Stimulated activated CD4-positive, alpha-beta T cell treated with anti-CD3 and anti-CD28 coated beads, Interleukin-12 subunit alpha, Interleukin-12 subunit beta, amount 100 ng/mL, for 48 hours (primary cell): Measurements from ENCODE around the gene PARP2.
"Not testable (repeated sequence)": the region's sequence is repeated elsewhere in the genome, so short reads cannot be mapped to it uniquely, and the experiment has no call there.

Source experiments
- DNase-seq, 3 donors: peaks; one replicate each; pipeline ENCODE4 v3.0.0-alpha.2; 2020; ENCODE audit warnings: low read depth in 2 of 3, low spot score in 1 of 3

Gene PARP2

GRCh38 chr14:20346713-20347112 lies 3.3 kb downstream of the PARP2 start:
- no peak for DNase-seq

- DNase-seq, result no peak
These were observed 4.3 kb downstream of the PARP2 start for GRCh38 chr14:20347747-20348146.

GRCh38 chr14:20350282-20350681 lies 6.8 kb downstream of the PARP2 start:
- no peak for DNase-seq

DNA sequence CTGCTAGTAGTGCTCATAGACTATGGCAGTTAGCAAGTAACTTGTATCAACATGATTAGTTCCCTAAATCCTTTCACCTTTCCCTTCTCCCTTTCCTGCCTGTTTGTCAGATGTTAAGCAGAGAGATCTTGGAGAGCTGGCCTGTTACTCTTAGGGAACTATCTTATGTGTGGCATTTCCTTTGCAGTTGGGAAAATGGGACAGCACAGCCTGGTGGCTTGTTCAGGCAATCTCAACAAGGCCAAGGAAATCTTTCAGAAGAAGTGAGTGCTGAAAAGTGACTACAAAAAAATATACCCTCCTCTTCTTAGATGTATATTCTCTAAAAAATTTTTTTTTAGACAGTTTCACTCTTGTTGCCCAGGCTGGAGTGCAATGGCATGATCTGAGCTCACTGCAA lies 7.4 kb downstream of the PARP2 start:
- no peak for DNase-seq

DNA sequence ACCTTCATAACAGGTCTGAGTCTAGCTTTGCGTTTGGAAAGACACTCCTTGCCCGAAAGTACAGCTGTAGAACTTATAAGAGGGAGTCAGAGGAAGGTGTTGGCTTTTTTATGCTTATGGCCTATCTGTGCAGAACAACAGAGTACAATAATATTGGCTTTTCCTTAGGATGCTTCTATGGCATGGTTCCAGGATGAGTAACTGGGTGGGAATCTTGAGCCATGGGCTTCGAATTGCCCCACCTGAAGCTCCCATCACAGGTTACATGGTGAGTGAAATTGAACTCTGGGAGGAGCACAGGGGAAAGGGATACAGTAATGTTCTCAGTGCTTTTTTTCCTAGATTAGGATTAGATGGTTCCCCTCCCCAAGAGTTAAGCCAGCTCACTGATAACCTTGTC lies 13.0 kb downstream of the PARP2 start:
- DNase-seq, result no peak

DNA sequence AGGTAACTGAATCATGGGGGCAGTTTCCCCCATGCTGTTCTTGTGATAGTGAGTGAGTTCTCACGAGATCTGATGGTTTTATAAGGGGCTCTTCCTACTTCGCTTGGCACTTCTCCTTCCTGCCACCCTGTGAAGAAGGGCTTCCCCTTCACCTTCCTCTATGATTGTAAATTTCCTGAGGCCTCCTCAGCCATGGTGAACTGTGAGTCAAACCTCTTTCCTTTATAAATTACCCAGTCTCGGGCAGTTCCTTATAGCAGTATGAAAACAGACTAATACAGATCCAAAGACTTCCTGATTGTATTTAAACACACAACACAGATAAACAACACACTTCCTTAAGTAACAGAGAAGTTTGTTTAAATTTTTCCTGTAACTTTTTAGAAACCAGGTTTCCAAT lies 15.0 kb downstream of the PARP2 start:
- DNase-seq, result not testable (repeated sequence)

- no peak for DNase-seq
These were observed 22.5 kb downstream of the PARP2 start for GRCh38 chr14:20365928-20366327.

DNA sequence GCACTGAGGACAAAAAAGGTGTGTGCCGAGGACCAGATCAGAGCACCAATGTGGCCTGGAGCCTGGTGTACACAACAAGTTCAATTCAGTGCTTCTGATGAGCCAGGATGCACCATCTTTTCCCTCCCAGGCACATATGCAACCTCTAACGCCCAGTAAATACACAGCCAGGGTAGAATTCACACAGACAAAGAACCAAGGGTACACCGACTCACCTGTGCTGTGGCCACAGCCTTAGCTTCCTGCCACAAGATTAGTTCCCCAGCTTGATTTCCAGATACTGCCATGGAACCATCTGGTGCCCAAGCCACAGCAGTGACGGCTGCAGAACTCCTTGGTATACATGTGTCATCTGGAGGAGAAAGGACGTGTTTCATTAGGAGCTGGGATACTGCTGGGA lies 29.4 kb downstream of the PARP2 start:
- DNase-seq, result no peak

DNA sequence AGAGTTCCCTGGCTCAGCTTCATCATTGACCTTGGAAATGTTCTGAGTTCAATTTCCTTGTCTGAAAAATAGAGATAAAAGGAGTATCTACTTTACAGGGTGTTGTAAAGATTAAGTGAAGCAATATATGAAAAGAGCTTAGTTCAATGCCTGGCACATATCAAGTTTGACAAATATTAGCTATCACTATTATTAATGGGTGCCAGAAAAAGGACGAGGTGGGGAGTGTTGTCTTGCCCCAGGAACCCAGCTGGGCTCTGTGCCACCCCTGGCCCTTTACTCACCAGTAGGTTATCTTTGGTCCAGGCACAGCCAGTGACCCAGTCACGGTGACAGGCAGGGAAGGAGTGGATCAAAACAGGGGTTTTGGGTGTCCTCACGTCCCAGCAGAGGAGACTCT lies 32.0 kb downstream of the PARP2 start:
- DNase-seq, result no peak

DNA sequence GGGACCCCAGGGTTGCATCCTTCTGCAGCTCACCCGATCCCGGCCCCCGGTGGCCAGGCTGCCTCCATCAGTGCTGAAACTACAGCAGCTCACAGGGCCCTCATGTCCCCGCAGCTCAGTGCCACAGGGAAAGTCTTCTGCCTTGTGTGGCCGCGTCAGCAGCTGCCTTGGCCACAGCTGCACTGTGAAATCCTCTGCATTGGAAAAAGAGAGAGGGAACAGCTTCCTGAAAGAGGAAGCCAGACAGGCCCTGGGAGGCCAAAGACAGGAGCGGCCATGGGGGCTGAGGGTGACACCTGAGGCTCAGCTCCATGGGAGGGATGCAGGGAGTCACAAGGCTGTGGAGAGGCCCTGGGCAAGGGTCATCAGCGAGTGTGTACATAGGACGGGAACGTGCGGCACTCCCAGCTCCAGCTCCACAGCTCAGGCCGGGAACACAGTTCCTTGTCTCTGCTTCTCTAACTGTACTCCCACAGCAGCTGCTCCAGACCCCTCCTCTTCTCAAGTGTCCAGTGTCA lies 32.7 kb downstream of the PARP2 start:
- DNase-seq, result no peak

- DNase-seq, result no peak
These were observed 33.7 kb downstream of the PARP2 start for GRCh38 chr14:20377171-20377570.

- no peak for DNase-seq
These were observed 36.3 kb downstream of the PARP2 start for GRCh38 chr14:20379743-20380142.

DNA sequence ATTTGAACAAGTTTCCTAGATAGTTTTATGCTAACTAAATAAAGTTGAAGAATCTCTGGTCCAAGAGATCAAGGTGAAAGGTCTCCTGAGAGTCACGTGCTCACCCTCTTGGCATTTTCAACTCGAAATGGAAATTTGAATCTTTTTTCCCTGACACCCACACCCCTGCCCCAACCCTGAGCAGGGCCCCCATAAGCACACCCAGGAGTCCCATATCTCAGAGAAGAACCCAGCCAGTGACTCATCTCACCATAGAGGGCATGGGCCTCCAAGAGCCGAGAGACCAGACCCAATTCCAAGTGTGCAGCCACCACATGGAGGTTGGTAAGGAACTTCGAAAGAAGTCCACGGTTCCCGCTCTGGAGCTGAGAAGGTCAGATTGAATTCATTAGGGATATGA lies 37.2 kb downstream of the PARP2 start:
- no peak for DNase-seq

DNA sequence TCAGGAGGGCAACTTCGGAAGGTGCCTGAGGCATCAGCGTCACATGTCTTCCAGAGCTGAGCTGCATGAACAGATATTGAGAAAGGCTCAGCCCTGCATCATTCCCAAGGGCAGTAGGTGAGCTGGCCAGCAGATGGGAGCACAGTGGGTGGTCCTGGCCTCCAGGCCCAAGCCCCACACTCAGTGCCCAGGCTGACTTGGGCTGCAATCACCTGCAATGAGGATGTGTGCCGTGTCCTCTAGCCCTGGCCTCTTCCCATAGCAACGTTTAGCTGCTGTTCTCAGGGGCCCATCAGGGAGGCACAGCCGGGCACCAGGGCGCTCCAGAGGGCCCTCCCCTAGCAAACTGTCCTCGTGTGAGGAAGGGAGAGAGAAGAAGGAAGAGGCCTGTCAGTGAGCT lies 37.9 kb downstream of the PARP2 start:
- DNase-seq, result no peak

- DNase-seq, result no peak
These were observed 39.1 kb downstream of the PARP2 start for GRCh38 chr14:20382526-20382925.

DNA sequence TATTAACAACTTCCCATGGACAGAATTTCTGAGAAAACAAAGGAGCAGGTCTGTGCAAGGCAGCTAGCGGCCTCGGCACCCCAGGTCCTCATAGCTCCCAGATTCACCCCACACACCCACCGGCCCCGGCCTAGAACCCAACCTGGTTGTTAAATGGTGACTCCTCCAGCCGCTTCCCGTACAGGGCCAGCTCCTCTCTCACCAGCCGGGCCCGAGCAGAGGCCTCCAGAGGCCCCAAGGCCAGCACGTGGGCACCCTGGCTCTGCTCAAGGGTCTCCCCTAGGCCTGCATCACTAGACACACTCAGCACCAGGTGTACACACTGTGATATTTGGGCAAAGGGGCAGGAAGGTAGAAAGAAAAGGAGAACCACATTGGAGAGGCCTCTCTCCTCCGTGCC lies 39.6 kb downstream of the PARP2 start:
- no peak for DNase-seq

- DNase-seq, result no peak
These were observed 40.2 kb downstream of the PARP2 start for GRCh38 chr14:20383636-20384035.

- DNase-seq, result no peak
These were observed 40.9 kb downstream of the PARP2 start for GRCh38 chr14:20384321-20384720.

- no peak for DNase-seq
These were observed 41.5 kb downstream of the PARP2 start for GRCh38 chr14:20384886-20385285.

GRCh38 chr14:20386276-20386855 lies 42.9 kb downstream of the PARP2 start:
- DNase-seq, result no peak

DNA sequence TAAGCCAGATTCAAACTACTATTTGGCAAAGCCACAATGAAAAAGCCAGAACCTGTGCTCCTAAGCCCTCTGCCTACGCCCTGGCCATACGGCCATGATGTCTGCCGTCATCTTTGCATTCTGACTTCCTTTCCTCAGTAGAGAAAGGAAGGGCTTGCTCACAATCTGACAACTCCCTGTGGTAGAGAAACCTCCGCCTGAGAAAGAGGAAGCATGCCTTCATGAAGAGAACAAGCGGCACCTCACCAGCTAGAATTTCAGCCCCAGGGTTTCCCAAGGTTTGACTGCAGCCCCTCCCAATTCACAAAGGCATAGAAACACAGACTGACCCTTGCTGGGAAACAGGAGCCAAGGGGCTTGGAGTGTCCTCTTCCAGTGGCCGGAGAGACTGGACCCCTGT lies 44.1 kb downstream of the PARP2 start:
- DNase-seq, result no peak

- no peak for DNase-seq
These were observed 44.7 kb downstream of the PARP2 start for GRCh38 chr14:20388159-20388558.

- DNase-seq, result no peak
These were observed 48.1 kb downstream of the PARP2 start for GRCh38 chr14:20391505-20391904.

DNA sequence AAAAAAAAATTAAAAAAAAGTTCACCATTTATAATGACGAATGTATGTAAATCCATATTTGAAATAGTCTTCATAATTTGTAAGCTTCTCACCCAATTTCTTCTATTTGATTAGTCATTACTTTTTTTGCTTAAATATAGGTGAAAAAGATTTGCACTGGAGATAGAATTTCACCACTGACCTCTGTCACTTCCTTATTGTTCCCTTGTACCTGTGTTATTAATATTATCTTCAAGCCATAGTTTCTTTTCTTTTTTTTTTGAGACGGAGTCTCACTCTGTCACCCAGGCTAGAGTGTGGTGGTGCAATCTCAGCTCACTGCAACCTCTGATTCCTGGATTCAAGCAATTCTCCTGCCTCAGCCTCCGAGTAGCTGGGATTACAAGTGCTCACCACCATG lies 54.1 kb downstream of the PARP2 start:
- no peak for DNase-seq
